Uterus (tissue), 2 donors: ENCODE results near the gene OPTN.

ENCODE experiments used
- POLR2A ChIP-seq, 2 donors: fragments of 450-650 bp; IDR thresholded peaks; one replicate each; pipeline ENCODE4 v1.6.1; 2016; ENCODE audit warnings: antibody characterized with exemption in 2 of 2, mild to moderate bottlenecking in 1 of 2, moderate library complexity in 1 of 2
- TF ChIP-seq, protein P1 (sequence below), 4 experiments: fragments of 200-600 bp in 2 of 4; fragments of 450-650 bp in 2 of 4; sonication (generic) in 2 of 4; IDR thresholded peaks; one replicate each; pipeline ENCODE4 v1.5.1; 2016 to 2019; ENCODE audit warnings: antibody characterized with exemption in 4 of 4, mild to moderate bottlenecking in 2 of 4, moderate library complexity in 1 of 4

DNA sequence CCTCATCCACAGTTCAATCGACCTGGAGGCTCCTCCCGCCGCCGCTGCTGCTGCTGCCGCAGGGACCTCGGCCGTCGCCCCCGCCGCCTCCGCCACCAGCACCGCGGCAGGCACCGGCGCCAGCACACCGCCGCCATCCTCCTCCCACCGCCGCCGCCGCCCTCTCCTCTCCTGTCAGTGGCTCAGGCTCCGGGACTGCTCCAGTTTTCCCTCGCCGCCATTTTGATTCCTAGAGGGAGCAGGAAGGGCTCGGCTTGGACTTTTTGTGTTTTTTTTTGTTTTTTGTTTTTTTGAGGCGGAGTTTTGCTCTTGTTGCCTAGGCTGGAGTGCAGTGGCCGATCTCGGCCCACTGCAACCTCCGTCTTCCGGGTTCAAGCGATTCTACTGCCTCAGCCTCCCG lies 58.4 kb downstream of the OPTN start:
- TF ChIP-seq, protein P1, sequence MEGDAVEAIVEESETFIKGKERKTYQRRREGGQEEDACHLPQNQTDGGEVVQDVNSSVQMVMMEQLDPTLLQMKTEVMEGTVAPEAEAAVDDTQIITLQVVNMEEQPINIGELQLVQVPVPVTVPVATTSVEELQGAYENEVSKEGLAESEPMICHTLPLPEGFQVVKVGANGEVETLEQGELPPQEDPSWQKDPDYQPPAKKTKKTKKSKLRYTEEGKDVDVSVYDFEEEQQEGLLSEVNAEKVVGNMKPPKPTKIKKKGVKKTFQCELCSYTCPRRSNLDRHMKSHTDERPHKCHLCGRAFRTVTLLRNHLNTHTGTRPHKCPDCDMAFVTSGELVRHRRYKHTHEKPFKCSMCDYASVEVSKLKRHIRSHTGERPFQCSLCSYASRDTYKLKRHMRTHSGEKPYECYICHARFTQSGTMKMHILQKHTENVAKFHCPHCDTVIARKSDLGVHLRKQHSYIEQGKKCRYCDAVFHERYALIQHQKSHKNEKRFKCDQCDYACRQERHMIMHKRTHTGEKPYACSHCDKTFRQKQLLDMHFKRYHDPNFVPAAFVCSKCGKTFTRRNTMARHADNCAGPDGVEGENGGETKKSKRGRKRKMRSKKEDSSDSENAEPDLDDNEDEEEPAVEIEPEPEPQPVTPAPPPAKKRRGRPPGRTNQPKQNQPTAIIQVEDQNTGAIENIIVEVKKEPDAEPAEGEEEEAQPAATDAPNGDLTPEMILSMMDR (IDR thresholded peaks at IDR 0.05) = no peak
- no peak for TF ChIP-seq POLR2A (IDR thresholded peaks at IDR 0.05)
